ENCODE measurements around the gene KIAA0825.

- TF ChIP-seq CTCF (IDR thresholded peaks at IDR 0.05): no peak
- no peak for TF ChIP-seq POLR2A (IDR thresholded peaks at IDR 0.05)
Measured at GRCh38 chr5:94522117-94522516, 96.3 kb downstream of the KIAA0825 start.
